ENCODE results near the gene MGRN1. TPM values are rescaled to one million over a fixed set of nuclear protein-coding genes. Genes with fewer than 3 reads are reported as not detected.

MGRN1 gene
- total and polyA plus RNA-seq, 2 of the 13 experiments (the other 11 are each of a cell fraction or from before 2014, with no cell fraction given), result 11.9 to 12.6 TPM

- TF ChIP-seq KLF12 (CRISPR knock-in tag; IDR thresholded peaks at IDR 0.05; ENCODE audit: borderline replicate concordance) (peak; percentile 99), AGO2 (optimal IDR thresholded peaks at IDR 0.05; ENCODE audit: low read depth, low read length) (peak; percentile 61), ZNF547 (CRISPR knock-in tag; IDR thresholded peaks at IDR 0.05) (peak; percentile 77), JUN (CRISPR knock-in tag; IDR thresholded peaks at IDR 0.05) (0 out of 2 replicates have a peak, but pooled peaks have one; percentile 23), MLX (CRISPR knock-in tag; IDR thresholded peaks at IDR 0.05) (peak; percentile 33; the same call in 1 of the 2 replicates), SNAPC2 (CRISPR knock-in tag; IDR thresholded peaks at IDR 0.05) (no peak), ARNT2 (CRISPR knock-in tag; IDR thresholded peaks at IDR 0.05; ENCODE audit: low read depth) (peak; percentile 84), TP53 (CRISPR knock-in tag; conservative IDR thresholded peaks at IDR 0.05) (peak; percentile 35; the same call in 1 of the 2 replicates), ZNF253 (CRISPR knock-in tag; IDR thresholded peaks at IDR 0.05; ENCODE audit: borderline replicate concordance) (no peak), ARID2 (CRISPR knock-in tag; IDR thresholded peaks at IDR 0.05; ENCODE audit: borderline replicate concordance) (no peak), HNRNPUL1 (IDR thresholded peaks at IDR 0.05; ENCODE audit: low read depth, low read length) (no peak), SMARCC2 (IDR thresholded peaks at IDR 0.05) (no peak), ZNF318 (CRISPR knock-in tag; IDR thresholded peaks at IDR 0.05) (no peak)
- TF ChIP-seq, protein P1, sequence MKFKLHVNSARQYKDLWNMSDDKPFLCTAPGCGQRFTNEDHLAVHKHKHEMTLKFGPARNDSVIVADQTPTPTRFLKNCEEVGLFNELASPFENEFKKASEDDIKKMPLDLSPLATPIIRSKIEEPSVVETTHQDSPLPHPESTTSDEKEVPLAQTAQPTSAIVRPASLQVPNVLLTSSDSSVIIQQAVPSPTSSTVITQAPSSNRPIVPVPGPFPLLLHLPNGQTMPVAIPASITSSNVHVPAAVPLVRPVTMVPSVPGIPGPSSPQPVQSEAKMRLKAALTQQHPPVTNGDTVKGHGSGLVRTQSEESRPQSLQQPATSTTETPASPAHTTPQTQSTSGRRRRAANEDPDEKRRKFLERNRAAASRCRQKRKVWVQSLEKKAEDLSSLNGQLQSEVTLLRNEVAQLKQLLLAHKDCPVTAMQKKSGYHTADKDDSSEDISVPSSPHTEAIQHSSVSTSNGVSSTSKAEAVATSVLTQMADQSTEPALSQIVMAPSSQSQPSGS (CRISPR knock-in tag; IDR thresholded peaks at IDR 0.05), result no peak
- TF ChIP-seq, protein P2, sequence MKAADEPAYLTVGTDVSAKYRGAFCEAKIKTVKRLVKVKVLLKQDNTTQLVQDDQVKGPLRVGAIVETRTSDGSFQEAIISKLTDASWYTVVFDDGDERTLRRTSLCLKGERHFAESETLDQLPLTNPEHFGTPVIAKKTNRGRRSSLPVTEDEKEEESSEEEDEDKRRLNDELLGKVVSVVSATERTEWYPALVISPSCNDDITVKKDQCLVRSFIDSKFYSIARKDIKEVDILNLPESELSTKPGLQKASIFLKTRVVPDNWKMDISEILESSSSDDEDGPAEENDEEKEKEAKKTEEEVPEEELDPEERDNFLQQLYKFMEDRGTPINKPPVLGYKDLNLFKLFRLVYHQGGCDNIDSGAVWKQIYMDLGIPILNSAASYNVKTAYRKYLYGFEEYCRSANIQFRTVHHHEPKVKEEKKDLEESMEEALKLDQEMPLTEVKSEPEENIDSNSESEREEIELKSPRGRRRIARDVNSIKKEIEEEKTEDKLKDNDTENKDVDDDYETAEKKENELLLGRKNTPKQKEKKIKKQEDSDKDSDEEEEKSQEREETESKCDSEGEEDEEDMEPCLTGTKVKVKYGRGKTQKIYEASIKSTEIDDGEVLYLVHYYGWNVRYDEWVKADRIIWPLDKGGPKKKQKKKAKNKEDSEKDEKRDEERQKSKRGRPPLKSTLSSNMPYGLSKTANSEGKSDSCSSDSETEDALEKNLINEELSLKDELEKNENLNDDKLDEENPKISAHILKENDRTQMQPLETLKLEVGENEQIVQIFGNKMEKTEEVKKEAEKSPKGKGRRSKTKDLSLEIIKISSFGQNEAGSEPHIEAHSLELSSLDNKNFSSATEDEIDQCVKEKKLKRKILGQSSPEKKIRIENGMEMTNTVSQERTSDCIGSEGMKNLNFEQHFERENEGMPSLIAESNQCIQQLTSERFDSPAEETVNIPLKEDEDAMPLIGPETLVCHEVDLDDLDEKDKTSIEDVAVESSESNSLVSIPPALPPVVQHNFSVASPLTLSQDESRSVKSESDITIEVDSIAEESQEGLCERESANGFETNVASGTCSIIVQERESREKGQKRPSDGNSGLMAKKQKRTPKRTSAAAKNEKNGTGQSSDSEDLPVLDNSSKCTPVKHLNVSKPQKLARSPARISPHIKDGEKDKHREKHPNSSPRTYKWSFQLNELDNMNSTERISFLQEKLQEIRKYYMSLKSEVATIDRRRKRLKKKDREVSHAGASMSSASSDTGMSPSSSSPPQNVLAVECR (CRISPR knock-in tag; IDR thresholded peaks at IDR 0.05; ENCODE audit: borderline replicate concordance), result peak; percentile 98
These were observed 109.6 kb downstream of the MGRN1 start, which contains the start of the genes ANKS3 and DNAAF8 (continued) for GRCh38 chr16:4734063-4734729.

All from HepG2 (cell line).